ENCODE measurements around the gene DKK2.

GRCh38 chr4:106892786-106893185, 143.3 kb downstream of the DKK2 start:
- TF ChIP-seq TCF12 (IDR thresholded peaks at IDR 0.05) (no peak), FOSL2 (IDR thresholded peaks at IDR 0.05; ENCODE audit: borderline replicate concordance, low read depth) (no peak), CTCF (IDR thresholded peaks at IDR 0.05) (no peak), RAD21 (IDR thresholded peaks at IDR 0.05; ENCODE audit: low read length) (no peak), RFX5 (IDR thresholded peaks at IDR 0.05; ENCODE audit: low read length) (no peak), MEF2A (IDR thresholded peaks at IDR 0.05; ENCODE audit: borderline replicate concordance, low read depth) (no peak), ZBTB33 (IDR thresholded peaks at IDR 0.05; ENCODE audit: borderline replicate concordance, low read depth) (no peak), POLR2AphosphoS5 (IDR thresholded peaks at IDR 0.05; ENCODE audit: low read depth, low read length) (no peak), EP300 (IDR thresholded peaks at IDR 0.05; ENCODE audit: borderline replicate concordance in 1 of 2, low read depth in 1 of 2, low read length in 1 of 2) (no peak), RCOR1 (IDR thresholded peaks at IDR 0.05; ENCODE audit: low read length) (no peak), GABPA (IDR thresholded peaks at IDR 0.05; ENCODE audit: low read depth) (no peak)
- TF ChIP-seq, protein P1, sequence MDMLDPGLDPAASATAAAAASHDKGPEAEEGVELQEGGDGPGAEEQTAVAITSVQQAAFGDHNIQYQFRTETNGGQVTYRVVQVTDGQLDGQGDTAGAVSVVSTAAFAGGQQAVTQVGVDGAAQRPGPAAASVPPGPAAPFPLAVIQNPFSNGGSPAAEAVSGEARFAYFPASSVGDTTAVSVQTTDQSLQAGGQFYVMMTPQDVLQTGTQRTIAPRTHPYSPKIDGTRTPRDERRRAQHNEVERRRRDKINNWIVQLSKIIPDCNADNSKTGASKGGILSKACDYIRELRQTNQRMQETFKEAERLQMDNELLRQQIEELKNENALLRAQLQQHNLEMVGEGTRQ (IDR thresholded peaks at IDR 0.05; ENCODE audit: borderline replicate concordance, low read depth, low read length), result no peak
